ENCODE results near the gene GPR135.

DNA sequence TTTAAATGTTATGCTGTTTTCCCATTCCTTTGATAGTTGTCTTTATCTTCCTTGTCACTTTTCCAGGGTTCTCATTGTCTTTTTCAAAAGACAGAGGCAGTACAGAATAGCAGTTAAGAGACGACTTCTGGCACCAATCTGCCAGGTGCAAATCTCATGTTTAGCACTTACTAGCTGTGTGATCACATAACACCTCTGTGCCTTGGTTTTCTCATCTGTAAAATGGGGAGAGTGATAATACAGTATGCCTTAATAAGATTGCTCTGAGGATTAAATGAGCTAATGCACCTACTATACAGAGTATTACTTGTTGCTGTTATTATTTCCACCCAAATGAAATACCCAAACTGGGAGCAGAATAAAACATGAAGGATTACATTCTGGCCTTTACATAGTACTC, 4.8 kb downstream of the GPR135 start:
- TF ChIP-seq, protein P1, sequence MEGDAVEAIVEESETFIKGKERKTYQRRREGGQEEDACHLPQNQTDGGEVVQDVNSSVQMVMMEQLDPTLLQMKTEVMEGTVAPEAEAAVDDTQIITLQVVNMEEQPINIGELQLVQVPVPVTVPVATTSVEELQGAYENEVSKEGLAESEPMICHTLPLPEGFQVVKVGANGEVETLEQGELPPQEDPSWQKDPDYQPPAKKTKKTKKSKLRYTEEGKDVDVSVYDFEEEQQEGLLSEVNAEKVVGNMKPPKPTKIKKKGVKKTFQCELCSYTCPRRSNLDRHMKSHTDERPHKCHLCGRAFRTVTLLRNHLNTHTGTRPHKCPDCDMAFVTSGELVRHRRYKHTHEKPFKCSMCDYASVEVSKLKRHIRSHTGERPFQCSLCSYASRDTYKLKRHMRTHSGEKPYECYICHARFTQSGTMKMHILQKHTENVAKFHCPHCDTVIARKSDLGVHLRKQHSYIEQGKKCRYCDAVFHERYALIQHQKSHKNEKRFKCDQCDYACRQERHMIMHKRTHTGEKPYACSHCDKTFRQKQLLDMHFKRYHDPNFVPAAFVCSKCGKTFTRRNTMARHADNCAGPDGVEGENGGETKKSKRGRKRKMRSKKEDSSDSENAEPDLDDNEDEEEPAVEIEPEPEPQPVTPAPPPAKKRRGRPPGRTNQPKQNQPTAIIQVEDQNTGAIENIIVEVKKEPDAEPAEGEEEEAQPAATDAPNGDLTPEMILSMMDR (IDR thresholded peaks at IDR 0.05; ENCODE audit: low read depth, low read length, missing input control) = no peak
- no peak for TF ChIP-seq EGR1 (IDR thresholded peaks at IDR 0.05; ENCODE audit: low read depth in 2 of 2)
- TF ChIP-seq, protein P2, sequence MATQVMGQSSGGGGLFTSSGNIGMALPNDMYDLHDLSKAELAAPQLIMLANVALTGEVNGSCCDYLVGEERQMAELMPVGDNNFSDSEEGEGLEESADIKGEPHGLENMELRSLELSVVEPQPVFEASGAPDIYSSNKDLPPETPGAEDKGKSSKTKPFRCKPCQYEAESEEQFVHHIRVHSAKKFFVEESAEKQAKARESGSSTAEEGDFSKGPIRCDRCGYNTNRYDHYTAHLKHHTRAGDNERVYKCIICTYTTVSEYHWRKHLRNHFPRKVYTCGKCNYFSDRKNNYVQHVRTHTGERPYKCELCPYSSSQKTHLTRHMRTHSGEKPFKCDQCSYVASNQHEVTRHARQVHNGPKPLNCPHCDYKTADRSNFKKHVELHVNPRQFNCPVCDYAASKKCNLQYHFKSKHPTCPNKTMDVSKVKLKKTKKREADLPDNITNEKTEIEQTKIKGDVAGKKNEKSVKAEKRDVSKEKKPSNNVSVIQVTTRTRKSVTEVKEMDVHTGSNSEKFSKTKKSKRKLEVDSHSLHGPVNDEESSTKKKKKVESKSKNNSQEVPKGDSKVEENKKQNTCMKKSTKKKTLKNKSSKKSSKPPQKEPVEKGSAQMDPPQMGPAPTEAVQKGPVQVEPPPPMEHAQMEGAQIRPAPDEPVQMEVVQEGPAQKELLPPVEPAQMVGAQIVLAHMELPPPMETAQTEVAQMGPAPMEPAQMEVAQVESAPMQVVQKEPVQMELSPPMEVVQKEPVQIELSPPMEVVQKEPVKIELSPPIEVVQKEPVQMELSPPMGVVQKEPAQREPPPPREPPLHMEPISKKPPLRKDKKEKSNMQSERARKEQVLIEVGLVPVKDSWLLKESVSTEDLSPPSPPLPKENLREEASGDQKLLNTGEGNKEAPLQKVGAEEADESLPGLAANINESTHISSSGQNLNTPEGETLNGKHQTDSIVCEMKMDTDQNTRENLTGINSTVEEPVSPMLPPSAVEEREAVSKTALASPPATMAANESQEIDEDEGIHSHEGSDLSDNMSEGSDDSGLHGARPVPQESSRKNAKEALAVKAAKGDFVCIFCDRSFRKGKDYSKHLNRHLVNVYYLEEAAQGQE (IDR thresholded peaks at IDR 0.05) = no peak

Data from liver (tissue), 3 donors.